ENCODE data around the gene CMIP.

CMIP gene

GRCh38 chr16:81645925-81646324, 201.3 kb downstream of the CMIP start:
- DNase-seq: no peak

DNA sequence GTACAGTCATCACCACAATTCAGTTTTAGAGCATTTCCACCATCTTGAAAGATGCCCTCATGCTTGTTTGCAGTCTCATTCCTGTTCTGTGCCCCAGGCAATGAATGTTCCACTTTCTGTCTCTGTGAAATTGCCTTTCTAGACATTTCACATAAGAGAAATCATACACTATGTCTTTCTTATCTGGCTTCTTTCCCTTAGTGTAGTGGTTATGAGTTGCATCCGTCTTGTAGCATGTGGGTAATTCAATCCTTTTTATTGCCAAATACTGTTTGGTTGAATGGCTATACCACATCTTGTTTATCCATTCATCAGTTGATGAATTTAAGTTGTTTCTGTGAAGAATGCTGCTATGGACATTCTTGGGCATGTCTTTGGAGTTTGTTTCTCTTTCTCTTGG, 202.0 kb downstream of the CMIP start:
- no peak for DNase-seq

GRCh38 chr16:81647527-81647926, 202.9 kb downstream of the CMIP start:
- no peak for DNase-seq

GRCh38 chr16:81649561-81650184, 205.1 kb downstream of the CMIP start:
- no peak for DNase-seq

DNA sequence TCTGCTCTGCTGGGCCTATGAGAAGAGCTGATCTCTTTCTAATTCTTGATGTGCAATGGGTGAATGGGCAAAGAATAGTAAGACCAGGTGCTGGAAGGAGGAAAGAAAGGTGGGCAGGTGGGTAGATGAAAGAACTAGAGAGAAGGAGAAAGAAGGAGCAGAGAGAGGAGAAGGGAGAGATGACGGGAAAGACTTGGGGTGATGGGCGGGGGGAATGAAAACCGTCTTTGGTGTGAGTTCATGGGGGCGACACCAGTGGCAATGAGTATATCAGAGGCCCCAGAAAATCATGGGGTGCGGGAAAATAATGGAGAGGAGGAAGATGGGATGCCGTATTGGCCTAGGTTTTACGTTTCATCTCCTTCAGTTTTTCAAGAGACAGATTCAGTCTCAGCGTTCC, 205.7 kb downstream of the CMIP start:
- DNase-seq: no peak

GRCh38 chr16:81650982-81651562, 206.5 kb downstream of the CMIP start:
- no peak for DNase-seq

DNA sequence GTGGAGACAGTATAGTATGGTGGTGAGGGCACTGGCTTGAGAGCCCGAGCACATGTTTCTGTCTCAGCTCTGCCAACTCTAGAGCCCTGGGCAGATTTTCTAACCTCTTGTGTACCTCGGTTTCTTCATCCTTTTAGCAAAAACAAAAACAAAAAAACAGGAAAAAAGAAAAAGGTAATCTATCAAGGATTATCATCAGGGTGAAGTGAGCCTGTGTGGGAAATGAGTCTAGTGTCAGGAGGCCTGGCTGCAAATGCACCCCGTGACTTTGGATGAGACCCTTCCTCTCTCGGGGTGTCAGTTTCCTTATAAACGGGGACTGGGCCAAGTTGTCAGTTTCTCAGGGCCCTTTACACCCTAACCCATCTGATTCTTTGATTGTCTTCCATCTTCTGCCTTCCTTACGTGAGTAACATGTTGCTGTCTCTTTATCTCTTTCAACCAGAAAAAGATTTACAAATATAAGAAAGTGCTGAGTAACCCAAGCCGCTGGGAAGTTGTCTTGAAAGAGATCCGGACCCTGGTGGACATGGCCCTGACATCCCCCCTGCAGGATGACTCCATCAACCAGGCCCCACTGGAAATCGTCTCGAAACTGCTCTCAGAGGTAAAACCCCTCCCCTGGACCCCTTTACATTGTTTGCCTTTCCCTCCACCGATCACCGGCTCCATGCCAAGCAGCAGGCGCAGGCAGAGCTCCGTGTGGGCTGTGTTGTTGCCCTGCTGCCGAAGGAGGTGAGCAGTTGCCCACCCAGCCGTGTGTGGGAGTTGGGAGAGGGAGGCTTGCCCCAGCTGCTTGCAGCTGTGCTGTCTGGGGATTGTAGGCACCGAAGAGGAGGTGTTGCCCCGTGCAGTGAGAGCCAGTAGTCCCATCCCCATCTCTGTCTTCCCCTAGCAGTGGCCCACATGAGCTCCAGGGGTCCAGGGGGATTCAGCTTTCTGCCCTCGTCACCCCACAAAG, 207.4 kb downstream of the CMIP start:
- no peak for DNase-seq

GRCh38 chr16:81652798-81653505, 208.3 kb downstream of the CMIP start:
- no peak for DNase-seq

GRCh38 chr16:81654346-81654745, 209.7 kb downstream of the CMIP start:
- DNase-seq: no peak

- no peak for DNase-seq
Measured at GRCh38 chr16:81655469-81656162, 211.0 kb downstream of the CMIP start.

GRCh38 chr16:81657224-81657623, 212.6 kb downstream of the CMIP start:
- no peak for DNase-seq

DNA sequence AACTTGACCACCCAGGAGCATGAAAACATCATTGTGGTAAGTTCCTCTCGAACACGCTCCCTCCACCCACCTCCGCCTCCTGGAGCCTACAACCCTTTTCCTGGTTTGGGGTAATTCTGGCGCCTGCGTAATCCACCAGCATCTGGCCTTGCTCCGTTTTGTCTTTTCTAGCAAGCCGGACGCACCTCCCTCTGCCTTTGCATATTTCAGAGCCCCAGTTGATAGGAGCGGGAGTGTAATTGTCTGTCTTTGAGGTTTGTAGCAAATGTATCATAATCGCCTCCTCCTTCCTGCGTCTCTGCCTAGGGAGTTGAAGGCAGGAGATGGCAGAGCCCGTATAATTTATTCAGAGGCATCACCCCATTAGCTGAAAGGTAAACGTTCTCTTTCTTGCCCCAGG, 213.2 kb downstream of the CMIP start:
- peak; percentile 57 for DNase-seq

GRCh38 chr16:81658373-81658772, 213.8 kb downstream of the CMIP start:
- no peak for DNase-seq

DNA sequence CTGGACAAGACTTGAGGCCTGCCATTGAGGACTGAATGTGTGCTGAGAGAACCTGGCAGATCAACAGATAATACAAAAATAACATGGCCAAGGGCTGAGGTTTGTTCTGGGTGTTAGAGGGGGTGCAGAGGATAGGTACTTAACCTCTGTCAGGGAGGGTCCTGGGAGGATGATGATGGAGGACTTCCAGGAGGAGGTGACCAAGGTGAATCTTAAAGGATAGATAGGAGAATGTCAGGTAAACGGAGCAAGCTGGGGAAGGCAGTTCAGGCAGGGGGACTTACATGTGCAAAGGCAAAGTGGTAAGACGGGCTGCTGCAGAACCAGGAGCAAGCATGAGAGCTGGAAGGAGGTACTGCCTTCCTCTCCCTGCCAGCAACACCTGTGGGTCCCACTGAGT, 214.6 kb downstream of the CMIP start:
- DNase-seq: no peak

DNA sequence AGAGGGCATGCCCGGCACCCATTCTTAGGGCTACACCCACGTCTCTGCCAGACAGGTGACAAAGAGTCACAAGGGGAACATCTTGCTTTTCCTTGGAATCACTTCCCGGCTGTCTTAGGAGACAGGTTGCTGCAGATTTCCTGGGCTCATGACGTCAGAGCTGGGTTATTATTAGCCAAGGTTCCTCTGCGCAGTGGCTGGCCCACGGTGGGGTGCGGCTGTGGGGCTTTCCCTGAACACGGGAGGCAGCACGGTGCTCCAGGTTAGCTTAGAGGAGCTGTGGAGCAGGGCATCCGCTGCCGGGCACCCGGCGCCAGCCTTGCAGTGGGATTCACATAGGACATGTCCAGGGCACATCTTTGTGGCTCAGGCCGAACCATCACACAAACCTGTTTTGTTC, 216.5 kb downstream of the CMIP start:
- no peak for DNase-seq

GRCh38 chr16:81664153-81664552, 219.5 kb downstream of the CMIP start:
- DNase-seq: no peak

GRCh38 chr16:81665588-81665987, 221.0 kb downstream of the CMIP start:
- DNase-seq: no peak

DNA sequence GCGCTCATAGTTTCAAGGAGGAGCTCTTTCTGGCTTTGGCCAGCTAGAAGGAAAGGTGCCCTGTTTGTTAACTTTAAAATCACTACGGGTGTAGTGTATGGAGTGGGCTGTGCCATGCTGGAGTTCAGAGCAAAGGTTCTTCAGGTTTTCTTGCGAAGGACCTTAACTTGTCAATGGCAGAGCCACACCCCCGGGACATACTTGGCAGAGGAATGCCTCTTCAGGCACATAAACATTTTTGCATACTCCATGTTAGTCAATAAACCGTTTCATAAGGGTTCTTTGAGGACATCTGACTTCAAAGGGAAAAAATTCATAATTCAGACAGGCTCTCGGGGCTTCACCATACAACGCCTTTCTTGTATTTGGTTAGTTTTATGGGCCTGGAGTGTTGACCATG, 221.5 kb downstream of the CMIP start:
- no peak for DNase-seq

DNA sequence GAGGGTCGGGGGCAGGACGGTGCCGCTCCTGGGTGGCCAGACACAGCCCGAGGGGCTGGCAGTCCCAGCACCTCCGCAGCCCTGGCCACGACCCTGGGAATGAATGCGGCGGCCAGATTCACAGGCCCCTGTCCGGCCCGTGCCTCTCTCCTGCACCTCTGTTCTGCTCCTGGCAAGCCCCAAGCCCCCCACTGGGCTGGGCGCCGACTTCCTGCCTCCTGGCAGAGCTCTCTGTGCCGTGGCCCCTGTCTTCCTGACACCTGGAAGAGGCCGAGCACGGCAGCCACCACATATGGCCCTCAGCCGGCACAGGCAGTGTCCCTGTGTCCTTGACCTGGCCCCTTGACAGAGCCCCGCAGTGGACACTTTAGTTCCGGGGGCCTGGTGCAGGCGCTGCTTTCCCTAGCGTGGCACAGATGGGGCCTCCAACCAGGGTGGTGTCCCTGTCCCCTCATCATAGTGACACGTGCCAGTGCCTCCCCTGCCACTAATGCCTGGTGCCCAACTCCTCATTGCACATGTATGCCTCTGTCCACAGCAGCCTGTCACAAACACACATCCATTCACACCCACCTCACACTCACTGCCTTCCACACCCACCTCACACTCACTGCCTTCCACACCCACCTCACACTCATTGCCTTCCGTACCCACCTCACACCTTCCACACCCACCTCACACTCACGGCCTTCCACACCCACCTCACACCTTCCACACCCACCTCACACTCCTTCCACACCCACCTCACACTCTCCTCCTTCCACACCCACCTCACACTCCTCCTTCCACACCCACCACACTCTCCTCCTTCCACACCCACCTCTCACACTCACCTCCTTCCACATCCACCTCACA, 223.9 kb downstream of the CMIP start:
- DNase-seq: no peak

GRCh38 chr16:81669473-81670350, 225.1 kb downstream of the CMIP start:
- DNase-seq: no peak
